GM21825 (cell line): Measurements from ENCODE around the gene PAWR.
"Not testable (repeated sequence)": the region's sequence is repeated elsewhere in the genome, so short reads cannot be mapped to it uniquely, and the experiment has no call there.

Experiments
- ATAC-seq: cut with Tn5 transposase; IDR thresholded peaks from one replicate; pipeline ENCODE4 v1.9.1; 2021; ENCODE audit warnings: mild to moderate bottlenecking, moderate library complexity; ENCODE audit not compliant: unreplicated experiment

Gene PAWR

GRCh38 chr12:79650440-79650839 is 40.3 kb downstream of the PAWR start:
- no peak for ATAC-seq

- ATAC-seq = no peak
Measured at GRCh38 chr12:79648881-79649280, 41.9 kb downstream of the PAWR start.

GRCh38 chr12:79646843-79647242 is 43.9 kb downstream of the PAWR start:
- not testable (repeated sequence) for ATAC-seq

- peak; percentile 100 for ATAC-seq
Measured at GRCh38 chr12:79645235-79645630, 45.5 kb downstream of the PAWR start.

GRCh38 chr12:79644274-79645234 is 46.2 kb downstream of the PAWR start:
- ATAC-seq = peak; percentile 16

- ATAC-seq = no peak
Measured at GRCh38 chr12:79643821-79644220, 46.9 kb downstream of the PAWR start.

GRCh38 chr12:79638490-79638889 is 52.3 kb downstream of the PAWR start:
- no peak for ATAC-seq

- ATAC-seq = no peak
Measured at GRCh38 chr12:79637093-79637492, 53.7 kb downstream of the PAWR start.

GRCh38 chr12:79635676-79636075 is 55.1 kb downstream of the PAWR start:
- no peak for ATAC-seq

- no peak for ATAC-seq
Measured at GRCh38 chr12:79634957-79635471, 55.8 kb downstream of the PAWR start.

- no peak for ATAC-seq
Measured at GRCh38 chr12:79629561-79629960, 61.2 kb downstream of the PAWR start.

- not testable (repeated sequence) for ATAC-seq
Measured at GRCh38 chr12:79626735-79627134, 64.0 kb downstream of the PAWR start.

GRCh38 chr12:79624378-79624777 is 66.4 kb downstream of the PAWR start:
- no peak for ATAC-seq

- no peak for ATAC-seq
Measured at GRCh38 chr12:79619872-79620562, 70.7 kb downstream of the PAWR start.

GRCh38 chr12:79618848-79619404 is 71.8 kb downstream of the PAWR start:
- ATAC-seq = no peak

GRCh38 chr12:79617696-79618095 is 73.1 kb downstream of the PAWR start:
- no peak for ATAC-seq

- ATAC-seq = no peak
Measured at GRCh38 chr12:79615596-79616560, 74.9 kb downstream of the PAWR start.

- no peak for ATAC-seq
Measured at GRCh38 chr12:79614730-79615129, 76.0 kb downstream of the PAWR start.

- no peak for ATAC-seq
Measured at GRCh38 chr12:79601908-79602307, 88.9 kb downstream of the PAWR start.

GRCh38 chr12:79597910-79598309 is 92.9 kb downstream of the PAWR start:
- ATAC-seq = no peak
